CD4-positive, alpha-beta T cell treated with Interleukin-21 for 1 hour (primary cell): ENCODE measurements around the gene NLRP6.
A peak's percentile ranks its signal among the peaks of the same experiment; 100 is the strongest.
"Not testable (repeated sequence)": the region's sequence is repeated elsewhere in the genome, so short reads cannot be mapped to it uniquely, and the experiment has no call there.

Experiments used
- DNase-seq: peaks from one replicate; pipeline ENCODE4 v3.0.0-alpha.2; 2020

Gene NLRP6

DNA sequence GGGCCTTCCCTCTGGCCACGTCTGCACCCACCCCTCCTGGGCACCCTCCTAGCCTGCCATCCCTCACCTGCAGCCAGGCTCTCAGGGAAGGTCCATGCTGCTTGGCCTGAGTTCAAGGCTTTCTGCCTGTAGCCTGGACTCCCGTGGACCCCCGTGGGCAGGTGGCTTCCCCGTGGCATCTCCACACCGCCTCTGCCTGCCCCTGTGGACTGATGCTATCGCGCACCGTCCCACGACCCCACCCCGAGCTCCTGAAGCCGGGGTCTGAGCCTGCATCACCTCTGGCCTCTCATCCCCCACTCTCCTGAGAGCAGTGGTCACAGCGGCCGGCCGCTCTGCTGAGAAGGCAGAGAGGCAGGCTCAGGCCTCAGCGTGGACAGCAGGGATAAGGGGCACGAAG lies 16.6 kb downstream of the NLRP6 start:
- DNase-seq = no peak

DNA sequence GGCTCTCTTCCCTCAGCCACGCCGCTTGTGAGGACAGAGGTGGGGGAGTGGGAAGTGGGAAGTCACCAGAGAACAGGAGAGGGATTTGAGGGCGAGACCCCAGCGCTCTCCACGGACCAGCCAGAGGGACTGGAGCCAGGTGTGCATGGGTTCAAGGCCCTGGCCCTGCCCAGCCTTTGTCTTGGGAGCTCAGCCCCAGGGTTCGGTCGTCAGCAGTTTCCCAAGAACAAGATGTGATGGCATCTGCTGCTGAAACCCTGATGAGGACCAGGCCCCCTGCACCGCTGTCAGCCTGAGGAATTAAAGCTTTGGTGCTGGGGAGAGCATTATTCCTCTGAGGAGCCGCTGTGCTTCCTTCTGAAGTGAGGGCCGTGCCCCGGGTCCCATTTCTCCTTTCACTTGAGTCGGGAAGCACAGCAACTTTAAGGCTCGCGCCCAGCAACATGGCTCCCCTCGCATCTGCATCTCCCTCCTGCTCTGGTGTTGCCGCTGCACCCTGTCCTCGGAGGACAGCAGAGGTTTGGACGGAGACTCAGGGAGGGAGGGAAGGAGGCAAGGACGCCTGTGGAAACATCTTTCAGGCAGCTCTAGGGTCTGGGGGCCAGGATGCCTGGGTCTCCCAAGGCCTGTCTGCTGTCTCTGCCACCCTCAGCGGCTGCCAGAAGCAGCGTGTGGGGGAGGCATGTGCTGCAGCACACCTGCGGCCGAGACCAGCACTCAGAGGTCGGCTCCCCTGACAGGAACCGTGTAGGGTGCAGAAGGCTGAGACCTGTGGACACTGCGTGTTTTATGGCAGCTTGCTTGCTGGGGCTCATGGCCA lies 17.4 kb downstream of the NLRP6 start:
- DNase-seq = no peak

DNA sequence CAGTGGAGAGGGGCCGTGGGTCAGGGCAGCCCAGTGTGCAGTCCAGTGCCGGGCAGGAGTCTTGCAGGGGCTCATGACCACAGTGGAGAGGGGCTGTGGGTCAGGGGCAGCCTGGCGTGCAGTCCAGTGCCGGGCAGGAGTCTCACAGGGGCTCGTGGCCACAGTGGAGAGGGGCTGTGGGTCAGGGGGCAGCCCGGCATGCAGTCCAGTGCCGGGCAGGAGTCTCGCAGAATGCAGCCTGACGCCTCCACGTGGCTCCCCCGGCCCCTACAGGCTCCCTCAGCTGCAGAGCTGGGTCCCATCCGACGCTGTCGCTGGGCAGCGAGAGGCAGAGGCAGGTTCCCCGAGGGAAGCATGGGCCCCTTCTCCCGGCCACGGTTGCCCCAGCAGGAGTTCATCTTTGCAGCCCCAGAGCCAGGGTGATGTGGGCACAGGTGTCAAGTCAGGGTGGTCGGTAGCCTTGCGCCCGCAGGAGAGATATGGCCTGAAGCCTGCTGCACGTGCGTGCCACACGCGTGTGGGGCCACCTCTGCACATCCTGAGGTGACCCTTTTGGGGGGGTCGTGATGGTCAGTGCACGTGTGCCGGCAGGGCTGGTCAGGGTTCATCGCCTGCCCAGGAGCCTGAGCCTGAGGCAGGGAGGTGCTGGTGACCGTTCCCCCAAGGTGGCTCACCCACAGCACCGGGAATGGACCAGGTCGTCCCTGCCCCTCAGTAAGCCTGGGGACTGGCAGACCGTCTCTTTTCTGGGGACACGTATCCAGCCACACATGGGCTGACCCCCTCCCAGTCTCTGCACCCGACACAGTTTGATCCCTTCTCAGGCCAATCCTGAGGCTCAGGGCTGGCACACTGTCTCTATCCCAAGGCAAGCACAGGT lies 18.2 kb downstream of the NLRP6 start:
- DNase-seq = no peak

DNA sequence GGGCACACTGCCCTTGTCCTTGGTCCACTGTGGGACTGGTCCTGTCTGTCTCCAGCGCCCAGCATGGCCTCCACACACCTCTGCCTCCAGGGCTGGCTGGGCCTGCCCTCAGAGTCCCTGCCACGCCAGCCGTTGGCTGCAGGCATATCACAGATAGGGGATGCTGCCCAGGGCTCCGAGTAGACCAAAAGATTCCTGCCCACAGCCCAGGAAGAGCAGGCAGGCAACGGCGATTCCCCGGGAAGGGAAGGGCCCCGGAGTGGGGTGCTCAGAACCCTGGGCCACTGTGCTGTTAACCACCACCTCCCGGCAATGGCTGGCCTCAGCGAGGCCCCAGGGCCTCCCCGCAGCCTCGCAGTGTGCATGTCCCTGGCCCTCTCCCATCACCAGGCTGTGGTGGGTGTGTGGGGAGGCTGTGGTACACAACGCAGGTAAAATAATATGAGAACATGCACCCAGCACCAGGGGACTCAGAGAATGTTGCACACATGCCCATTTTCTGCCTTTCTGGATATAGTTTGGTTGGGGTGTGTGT lies 18.9 kb downstream of the NLRP6 start:
- DNase-seq = no peak

DNA sequence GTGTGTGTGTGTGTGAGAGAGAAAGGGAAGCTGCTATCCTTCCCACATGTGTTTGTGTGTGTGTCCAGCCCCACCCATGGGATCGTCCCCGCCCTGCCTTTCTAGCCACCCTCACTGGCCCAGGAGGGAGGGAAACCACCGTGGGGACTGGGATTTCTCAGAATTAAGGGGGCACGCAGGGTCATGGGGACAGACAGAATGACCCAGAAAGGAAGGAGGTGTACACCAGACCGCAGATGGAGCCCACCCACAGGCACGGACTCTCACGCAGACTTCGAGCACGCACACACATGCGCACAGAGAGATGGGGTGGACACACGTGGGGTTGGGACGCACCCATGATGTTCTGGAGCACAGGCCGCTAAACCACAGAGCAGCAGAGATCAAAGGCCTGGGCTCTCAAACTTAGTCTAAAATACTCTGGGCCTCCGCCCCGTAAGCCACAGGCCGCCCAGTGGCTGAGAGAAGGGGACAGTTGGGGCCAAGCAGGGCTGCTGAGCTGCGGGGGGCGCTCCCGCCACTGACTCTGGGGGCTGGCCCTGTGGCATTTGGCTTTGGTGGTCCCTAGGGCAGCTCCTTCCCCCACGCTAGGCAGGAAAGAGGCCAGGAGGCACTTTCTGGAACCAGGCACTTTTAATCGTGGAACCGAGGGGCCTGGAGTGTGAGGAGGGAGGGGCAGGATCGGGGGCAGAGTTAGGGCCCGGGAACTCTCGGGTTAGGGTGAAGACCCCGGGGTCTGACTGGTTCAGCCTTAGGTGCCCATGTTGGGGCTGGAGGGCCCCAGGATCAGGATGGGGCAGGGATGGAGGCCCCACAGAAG lies 19.6 kb downstream of the NLRP6 start:
- peak; percentile 61 for DNase-seq

DNA sequence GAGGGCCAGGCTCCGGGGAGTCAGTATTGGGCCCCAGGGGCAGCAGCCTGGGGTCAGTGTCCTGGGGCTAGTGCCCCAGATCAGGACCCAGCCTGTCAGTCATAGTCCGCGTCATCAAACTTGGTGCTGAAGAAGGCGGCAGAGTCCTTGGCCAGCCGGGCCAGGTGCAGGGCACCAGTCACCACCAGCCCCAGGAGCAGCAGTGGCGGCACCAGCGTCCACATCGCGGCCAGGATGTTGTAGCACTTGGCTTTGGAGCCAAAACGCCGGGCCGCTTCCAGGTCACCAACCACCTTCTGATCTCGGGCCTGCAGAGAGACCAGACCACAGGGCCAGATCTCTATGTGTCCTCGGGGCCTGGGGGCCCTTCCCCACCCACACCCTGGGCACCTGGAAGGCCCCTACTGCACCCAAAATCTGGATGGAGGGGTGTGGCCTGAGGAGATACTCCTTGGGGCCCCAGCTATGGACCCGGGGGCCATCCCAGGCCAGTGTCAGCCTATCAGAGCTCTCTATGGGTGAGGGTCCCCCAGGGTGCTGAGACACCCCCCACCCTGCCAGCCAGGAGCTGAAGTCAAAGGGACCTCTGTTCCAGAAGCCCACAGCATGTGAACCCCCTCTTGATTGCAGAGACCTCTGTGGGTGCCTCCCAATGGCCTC lies 20.3 kb downstream of the NLRP6 start:
- no peak for DNase-seq

DNA sequence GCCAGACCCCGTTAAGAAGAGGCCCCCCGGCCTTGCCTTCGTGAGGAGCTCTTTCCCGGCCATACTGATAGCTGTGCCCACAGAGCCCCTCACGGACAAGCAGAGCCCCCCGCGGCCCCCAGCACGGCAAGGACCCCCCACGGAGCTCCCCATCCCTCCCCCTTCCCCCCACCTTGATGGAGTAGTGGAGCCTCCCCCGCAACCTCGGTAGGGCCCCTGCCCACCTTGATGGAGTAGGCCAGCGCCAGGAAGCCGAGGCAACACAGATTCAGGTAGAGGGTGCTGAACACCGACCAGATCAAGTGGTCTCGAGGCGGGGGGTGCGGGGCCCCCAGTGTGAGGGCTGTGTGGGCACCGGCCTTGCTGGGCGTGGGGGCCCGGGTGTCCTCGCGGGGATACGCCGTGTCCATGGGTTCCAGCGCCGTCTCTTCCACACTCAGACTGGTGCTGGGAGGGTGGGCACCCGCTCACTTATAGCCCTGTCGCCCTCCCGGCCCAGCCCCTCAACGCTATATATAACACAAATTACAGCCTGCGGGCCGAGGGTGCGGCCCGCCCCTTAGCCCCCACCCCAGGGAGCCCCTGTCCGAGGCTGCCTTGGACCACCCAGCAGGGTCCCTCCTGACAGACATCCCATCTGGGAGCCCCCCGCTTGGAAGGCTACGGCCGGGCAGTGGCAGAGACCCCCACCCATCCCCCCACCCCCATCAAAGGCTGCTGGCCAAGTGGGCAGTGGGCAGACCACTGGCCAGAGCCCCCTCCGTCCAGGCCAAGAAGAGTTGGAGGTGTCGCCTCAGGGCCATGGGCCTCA lies 21.1 kb downstream of the NLRP6 start, which contains the start of gene IFITM5:
TSS of gene IFITM5 (minus strand) at position 446 of the 811 bp plus-strand sequence. CDS start at position 410, 36 bp downstream.
- DNase-seq = no peak

DNA sequence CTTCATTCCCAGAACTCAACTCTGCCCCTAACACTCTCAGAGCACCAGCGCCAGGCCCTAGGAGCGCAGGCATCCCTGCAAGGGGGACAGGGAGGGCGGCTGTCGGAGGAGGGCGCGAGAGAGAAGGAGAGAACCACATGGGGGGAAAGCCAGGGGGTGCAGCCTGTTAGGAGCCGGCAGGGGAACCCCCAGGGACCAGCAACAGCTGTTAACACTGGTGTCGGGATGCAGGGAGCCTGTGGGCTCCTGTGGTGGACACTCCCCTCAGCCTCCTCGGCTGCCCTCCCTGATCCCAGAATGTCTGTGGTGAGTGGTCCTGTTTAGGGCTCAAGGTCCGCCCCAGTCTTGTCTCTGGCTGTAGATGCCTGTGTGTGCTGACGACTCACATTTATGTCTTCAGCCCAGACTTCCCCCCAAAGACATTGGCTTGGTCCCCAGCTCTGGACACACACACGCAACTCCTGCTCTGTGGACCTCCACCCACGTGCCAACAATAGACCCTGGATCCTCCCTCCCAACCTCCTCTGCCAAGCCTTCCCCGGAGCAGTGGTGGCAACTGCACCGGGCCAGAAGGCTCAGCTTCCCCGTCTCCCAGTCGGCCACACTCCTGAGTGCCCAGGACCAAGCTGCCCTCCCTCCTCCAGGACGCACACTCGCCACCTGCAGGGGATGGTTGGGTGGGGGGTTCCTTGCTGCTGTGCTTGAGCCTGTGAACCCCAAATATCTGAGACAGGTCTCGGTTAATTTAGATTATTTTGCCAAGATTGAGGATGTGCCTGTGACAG lies 21.9 kb downstream of the NLRP6 start:
- DNase-seq = no peak

DNA sequence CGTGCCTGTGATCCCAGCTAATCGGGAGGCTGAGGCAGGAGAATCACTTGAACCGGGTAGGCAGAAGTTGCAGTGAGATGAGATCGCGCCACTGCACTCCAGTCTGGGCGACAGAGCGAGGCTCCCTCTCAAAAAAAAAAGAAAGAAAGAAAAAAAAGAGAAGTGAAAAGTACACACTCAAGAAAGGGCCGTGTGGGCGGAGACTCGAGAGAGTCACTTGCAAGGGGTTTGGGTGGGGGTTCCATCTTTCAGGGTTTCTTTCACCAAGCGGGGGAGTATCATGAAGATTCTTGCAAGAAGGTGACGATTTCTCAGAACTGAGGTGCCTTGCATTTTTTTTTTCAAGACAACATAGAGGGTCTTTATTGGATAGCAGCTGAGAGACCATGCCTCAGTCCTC lies 25.2 kb downstream of the NLRP6 start:
- no peak for DNase-seq

DNA sequence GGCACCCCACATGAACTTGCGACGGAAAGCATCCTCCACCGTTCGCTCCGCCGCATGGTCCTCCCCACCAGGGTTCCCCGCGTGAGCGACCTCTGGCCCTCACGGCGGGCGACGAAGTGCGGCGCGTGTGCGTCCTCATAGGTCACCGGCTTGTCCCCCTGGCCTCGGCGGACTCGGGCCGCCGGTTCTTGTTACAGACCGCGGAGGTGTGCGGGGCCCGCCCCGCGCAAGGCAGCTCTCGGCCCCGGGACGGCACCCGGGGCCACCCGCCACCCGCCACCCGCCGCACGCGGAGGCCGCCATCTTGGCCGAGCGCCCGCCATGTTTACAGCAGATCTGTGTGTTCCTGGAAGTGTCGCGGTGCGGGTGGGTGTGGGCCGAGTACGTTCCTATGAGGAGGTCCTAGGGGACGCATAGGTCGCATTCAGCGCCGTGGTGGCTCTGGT lies 25.9 kb downstream of the NLRP6 start:
- DNase-seq = no peak

DNA sequence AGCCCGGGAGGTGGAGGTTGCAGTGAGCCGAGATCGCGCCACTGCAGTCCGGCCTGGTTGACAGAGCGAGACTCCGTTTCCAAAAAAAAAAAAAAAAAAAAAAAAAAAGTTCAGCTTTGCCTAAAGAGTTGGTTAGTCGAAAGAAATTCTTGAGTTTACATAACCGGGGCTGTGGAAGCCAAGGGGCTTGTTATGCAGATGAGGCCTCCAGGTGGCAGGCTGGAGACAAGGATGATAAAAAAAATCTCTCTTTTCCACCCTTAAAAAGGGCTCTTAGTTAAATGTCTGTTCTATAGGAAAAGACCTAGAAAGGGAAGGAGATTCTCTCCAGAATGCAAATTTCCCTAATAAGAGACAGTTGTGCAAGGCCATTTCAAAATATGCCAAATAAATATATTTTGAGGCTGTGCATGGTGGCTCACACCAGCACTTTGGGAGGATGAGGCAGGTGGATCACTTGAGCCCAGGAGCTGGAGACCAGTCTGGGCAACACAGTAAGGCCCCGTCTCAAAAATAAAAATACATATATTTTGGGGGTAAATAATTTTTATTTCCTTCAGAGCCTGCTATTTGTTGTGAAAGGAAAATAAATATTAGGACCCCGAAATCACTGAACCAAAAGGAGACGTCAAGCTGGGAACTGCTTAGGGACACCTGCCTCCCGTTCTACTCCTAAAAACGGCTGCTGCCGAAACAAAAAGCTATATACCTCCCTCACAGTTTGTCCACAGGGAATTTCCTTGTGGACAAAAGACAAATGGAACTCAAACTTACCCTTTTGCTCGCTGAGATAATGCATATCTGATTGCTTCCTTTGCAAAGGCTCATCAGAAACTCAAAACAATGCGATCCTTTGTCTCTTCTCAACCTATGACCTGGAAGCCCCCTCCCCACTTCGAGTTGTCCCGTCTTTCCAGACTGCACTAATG lies 27.0 kb downstream of the NLRP6 start:
- DNase-seq = peak; percentile 81

DNA sequence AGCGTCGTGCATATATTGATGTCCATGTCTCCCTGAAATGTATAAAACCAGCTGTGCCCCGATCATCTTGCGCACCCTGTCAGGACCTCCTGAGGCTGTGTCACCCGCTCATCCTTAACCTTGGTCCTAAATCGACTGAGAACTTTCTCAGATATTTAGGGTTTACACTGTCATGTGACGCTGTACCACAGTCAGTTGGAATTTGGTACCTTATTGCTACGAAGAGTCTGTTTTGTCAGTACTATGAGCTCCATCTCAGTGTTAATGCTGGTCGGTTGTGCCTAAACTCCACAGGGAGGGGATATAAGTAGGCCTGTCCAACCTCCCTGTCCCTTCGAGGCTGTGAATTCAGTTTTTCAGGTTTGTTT lies 27.6 kb downstream of the NLRP6 start:
- DNase-seq = no peak

DNA sequence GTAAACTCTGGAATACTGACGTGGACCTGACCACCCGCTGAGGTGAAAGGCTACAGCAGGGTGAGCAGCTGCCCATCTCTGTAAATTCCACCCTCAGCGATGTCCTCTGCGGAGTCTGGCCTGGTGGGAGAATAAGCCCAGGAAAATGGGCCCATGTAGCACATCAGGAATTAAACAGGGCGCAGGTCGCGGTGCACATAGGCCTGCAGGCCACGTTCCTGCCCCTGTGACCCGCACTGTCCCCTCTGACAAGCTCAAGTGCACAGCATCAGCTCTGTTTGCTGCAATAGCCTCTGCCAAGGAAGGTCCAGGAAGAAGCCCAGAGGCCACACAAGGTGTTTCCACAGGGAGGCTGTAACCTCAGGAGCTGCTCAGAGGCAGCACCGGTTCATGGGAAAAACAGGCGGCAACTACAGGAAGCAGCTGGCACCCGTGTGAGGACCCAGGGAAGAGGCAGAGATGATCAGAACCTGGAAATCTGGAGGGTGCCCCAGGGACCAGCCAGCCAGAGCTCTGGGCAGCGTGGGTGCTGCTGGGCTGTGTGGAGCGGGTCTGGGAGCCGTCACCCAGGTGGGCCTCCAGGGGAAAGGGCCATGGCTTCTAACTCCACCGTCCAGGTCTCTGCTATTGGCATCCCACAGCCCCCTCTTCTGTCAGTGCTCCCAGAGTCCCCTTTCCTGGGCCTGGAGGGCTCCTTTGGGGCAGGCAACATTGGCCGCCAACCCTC lies 28.6 kb downstream of the NLRP6 start:
- no peak for DNase-seq

DNA sequence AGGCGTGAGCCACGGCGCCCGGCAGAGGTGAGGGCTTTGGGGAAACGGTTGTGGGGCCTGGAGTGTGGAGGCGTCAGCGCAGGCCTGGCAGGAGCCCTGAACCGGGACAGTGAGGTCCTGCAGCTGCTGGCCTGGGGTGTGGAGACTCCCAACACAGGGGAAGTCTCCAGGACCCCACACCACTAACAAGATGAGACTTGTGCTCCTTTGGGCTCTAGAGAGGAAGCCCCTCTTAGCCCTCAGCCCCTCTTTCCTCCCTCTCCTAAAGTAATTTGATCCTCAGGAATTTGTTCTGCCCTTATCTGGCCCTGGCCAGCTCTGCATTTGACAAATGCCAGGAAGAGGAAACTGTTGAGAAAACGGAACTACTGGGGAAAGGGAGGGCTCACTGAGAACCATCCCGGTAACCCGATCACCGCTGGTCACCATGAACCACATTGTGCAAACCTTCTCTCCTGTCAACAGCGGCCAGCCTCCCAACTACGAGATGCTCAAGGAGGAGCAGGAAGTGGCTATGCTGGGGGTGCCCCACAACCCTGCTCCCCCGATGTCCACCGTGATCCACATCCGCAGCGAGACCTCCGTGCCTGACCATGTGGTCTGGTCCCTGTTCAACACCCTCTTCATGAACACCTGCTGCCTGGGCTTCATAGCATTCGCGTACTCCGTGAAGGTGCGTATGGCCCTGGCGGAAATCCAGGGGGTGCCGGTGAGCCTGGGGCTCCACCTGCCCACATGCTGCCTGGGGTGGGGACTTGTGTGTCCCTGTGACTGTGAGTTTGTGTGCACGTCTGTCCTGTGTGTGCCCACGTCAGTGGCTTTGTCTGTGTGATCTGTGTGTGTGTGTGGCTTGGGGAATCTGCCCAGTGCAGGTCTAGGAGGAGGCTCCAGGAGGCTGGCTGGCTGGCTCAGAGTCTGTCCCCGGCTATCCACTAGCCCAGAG lies 29.8 kb downstream of the NLRP6 start, which contains the start of gene IFITM2:
TSS of gene IFITM2 (plus strand) at position 51 of the 943 bp plus-strand sequence. CDS start at position 428, 377 bp downstream.
- peak; percentile 70 for DNase-seq

DNA sequence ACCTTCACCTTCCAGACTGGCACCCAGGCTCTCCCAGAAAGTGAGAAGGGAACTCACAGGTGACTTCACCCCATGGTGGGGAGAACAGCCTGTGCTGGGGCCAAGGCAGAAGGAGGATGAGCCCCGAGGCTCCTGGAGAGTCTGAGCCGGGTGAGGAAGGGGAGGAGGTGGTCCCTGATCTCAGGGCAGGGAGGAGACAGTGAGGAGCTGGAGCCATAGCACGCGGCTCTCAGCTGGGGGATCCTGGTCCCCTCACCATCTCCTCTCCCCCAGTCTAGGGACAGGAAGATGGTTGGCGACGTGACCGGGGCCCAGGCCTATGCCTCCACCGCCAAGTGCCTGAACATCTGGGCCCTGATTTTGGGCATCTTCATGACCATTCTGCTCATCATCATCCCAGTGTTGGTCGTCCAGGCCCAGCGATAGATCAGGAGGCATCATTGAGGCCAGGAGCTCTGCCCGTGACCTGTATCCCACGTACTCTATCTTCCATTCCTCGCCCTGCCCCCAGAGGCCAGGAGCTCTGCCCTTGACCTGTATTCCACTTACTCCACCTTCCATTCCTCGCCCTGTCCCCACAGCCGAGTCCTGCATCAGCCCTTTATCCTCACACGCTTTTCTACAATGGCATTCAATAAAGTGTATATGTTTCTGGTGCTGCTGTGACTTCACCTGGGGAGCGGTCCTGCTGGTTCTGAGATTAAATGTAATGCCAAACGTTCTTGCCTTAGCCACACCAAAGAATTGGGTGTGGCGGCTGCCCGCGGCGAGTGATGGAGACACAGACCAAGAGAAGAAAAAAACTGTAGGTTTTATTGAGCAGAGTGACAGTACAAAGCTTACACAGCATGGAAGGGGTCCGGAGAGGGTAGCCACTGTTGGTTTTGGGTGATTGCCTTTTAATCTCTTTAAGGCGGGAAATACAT lies 30.8 kb downstream of the NLRP6 start:
- DNase-seq = peak; percentile 56

DNA sequence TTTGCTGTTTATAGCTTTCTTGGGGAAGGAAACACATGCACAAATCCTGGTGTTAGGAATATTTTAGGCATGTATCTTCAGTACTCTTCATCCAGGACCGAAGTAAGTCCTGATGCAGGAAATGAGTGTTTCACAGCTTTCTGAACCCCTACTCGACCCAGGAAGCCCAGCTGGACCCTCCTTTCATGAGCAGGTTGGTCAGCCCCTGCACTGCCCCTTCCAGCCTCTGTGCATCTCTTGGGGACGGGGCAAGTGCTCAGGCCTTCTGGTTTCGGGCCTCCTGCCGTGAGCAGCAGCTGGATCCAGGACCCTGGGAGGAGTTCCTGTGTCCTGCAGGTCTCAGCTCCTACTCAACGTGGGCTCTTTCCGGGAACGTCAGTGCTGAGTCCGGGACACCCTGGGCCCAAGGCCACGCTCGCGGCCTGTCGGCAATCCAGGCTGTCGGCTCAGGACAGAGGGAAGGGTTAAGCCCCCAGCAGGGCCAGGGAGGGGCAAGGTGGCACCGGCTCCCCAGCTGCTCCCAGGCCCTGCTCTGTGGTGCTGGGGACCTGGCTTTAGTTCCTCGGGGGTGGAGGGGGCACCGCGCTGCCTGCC lies 31.9 kb downstream of the NLRP6 start:
- DNase-seq = not testable (repeated sequence)
